MM.1S (cell line): ENCODE results near the gene KRT35.

ENCODE experiments used
- DNase-seq: peaks from one replicate; pipeline ENCODE4 v3.0.0-alpha.2; 2015
- H2AFZ ChIP-seq: fragments of 300-600 bp; sonication (generic); 2 replicates; pipeline ENCODE4 v1.6.0; 2016; ENCODE audit warnings: antibody characterized with exemption, low read length
- H3F3A ChIP-seq: fragments of 300-600 bp; sonication (generic); 2 replicates; pipeline ENCODE4 v1.6.1; 2016; ENCODE audit warnings: mild to moderate bottlenecking, antibody characterized with exemption, low read length, moderate library complexity, mixed read lengths; ENCODE audit not compliant: insufficient read depth
- H3K27ac ChIP-seq: fragments of 300-600 bp; sonication (generic); 2 replicates; pipeline ENCODE4 v1.5.1; 2016; ENCODE audit warnings: mild to moderate bottlenecking, low read length
- H3K27me3 ChIP-seq: fragments of 300-600 bp; sonication (generic); replicated peaks from 2 replicates; pipeline ENCODE4 v1.6.0; 2016; ENCODE audit warnings: low read length; ENCODE audit not compliant: insufficient read depth
- H3K36me3 ChIP-seq: fragments of 300-600 bp; sonication (generic); replicated peaks from 2 replicates; pipeline ENCODE4 v1.6.1; 2016; ENCODE audit warnings: mild to moderate bottlenecking, low read length, mixed read lengths; ENCODE audit not compliant: insufficient read depth
- H3K4me1 ChIP-seq: fragments of 300-600 bp; sonication (generic); 2 replicates; pipeline ENCODE4 v1.6.1; 2016; ENCODE audit warnings: low read length, mixed read lengths
- H3K4me2 ChIP-seq: fragments of 300-600 bp; sonication (generic); 2 replicates; pipeline ENCODE4 v1.6.0; 2016; ENCODE audit warnings: low read depth, low read length
- H3K4me3 ChIP-seq: fragments of 300-600 bp; sonication (generic); 2 replicates; pipeline ENCODE4 v1.5.1; 2016; ENCODE audit warnings: low read length, mixed read lengths
- H3K79me2 ChIP-seq: fragments of 300-600 bp; sonication (generic); 2 replicates; pipeline ENCODE4 v1.6.1; 2016; ENCODE audit warnings: mixed run types, low read length, mixed read lengths
- H3K9ac ChIP-seq: fragments of 300-600 bp; sonication (generic); 2 replicates; pipeline ENCODE4 v1.6.1; 2016; ENCODE audit warnings: low read length, mixed read lengths
- H3K9me2 ChIP-seq: fragments of 300-600 bp; sonication (generic); replicated peaks from 2 replicates; pipeline ENCODE4 v1.6.1; 2016; ENCODE audit warnings: mild to moderate bottlenecking, low read length, mixed read lengths; ENCODE audit not compliant: insufficient read depth
- H3K9me3 ChIP-seq: fragments of 300-600 bp; sonication (generic); replicated peaks from 2 replicates; pipeline ENCODE4 v1.6.1; 2016; ENCODE audit warnings: mild to moderate bottlenecking, low read length, mixed read lengths; ENCODE audit not compliant: insufficient read depth
- H4K20me1 ChIP-seq: fragments of 300-600 bp; sonication (generic); 2 replicates; pipeline ENCODE4 v1.6.1; 2016; ENCODE audit warnings: mild to moderate bottlenecking, low read length, moderate library complexity, mixed read lengths; ENCODE audit not compliant: insufficient read depth
- EZH2 ChIP-seq: fragments of 300-600 bp; sonication (generic); optimal IDR thresholded peaks from 2 replicates; pipeline ENCODE3; 2017; ENCODE audit warnings: low read depth, mild to moderate bottlenecking, antibody characterized with exemption, low read length, mixed read lengths
- EZH2phosphoT487 ChIP-seq: fragments of 300-600 bp; sonication (generic); IDR thresholded peaks from 2 replicates; pipeline ENCODE4 v1.6.1; 2018; ENCODE audit warnings: antibody characterized with exemption, low read length
- TF ChIP-seq, protein P1 (sequence below): fragments of 300-600 bp; sonication (generic); IDR thresholded peaks from 2 replicates; pipeline ENCODE4 v1.5.1; 2016; ENCODE audit warnings: antibody characterized with exemption, low read length, mixed read lengths

The KRT35 gene

GRCh38 chr17:41437769-41438168, 43.2 kb downstream of the KRT35 start:
- H4K20me1 ChIP-seq = no peaks in the 10 kb centered on the region
- H2AFZ ChIP-seq = no peak overlapping the region
- no peak for TF ChIP-seq EZH2phosphoT487
- TF ChIP-seq EZH2 = no peak
- TF ChIP-seq, protein P1, sequence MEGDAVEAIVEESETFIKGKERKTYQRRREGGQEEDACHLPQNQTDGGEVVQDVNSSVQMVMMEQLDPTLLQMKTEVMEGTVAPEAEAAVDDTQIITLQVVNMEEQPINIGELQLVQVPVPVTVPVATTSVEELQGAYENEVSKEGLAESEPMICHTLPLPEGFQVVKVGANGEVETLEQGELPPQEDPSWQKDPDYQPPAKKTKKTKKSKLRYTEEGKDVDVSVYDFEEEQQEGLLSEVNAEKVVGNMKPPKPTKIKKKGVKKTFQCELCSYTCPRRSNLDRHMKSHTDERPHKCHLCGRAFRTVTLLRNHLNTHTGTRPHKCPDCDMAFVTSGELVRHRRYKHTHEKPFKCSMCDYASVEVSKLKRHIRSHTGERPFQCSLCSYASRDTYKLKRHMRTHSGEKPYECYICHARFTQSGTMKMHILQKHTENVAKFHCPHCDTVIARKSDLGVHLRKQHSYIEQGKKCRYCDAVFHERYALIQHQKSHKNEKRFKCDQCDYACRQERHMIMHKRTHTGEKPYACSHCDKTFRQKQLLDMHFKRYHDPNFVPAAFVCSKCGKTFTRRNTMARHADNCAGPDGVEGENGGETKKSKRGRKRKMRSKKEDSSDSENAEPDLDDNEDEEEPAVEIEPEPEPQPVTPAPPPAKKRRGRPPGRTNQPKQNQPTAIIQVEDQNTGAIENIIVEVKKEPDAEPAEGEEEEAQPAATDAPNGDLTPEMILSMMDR = no peak

DNA sequence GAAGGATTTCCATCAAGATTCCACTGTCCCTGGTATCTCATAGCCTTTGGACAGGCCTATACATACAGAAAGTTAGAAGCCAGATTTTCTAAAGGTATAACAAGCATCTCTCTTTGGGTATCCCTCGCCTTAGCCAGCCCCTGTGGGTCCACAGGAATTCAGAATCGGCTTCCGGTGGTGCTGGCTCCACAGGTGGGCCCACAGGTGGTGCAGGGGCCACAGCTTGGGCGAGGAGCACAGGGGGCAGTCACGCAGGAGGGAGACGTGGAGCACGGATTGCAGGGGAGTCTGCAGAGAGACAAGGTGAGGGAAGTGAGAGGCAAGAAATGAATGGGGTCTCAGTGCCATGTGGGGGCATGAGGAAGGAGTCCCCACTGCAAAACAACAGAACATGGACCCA, 43.7 kb downstream of the KRT35 start:
- Histone ChIP-seq H3K79me2 (no peaks in the 10 kb centered on the region), H3K27ac (no peak overlapping the region), H3F3A (no peaks in the 10 kb centered on the region), H4K20me1 (no peaks in the 10 kb centered on the region), H3K4me1 (no peaks in the 10 kb centered on the region), H3K27me3 (no peaks in the 10 kb centered on the region), H2AFZ (no peak overlapping the region), H3K9ac (no peak overlapping the region), H3K9me3 (no peaks in the 10 kb centered on the region), H3K36me3 (no peaks in the 10 kb centered on the region), H3K4me3 (no peak overlapping the region), H3K4me2 (no peak overlapping the region), H3K9me2 (no peaks in the 10 kb centered on the region)
- no peak for DNase-seq
- TF ChIP-seq EZH2 (no peak), EZH2phosphoT487 (no peak)
- TF ChIP-seq, protein P1 = no peak

More at GRCh38 chr17:41437769-41438168, 43.2 kb downstream of the KRT35 start:
- H3K4me3 ChIP-seq = no peak overlapping the region
- no peaks in the 10 kb centered on the region for H3K9me2 ChIP-seq
- DNase-seq = no peak
- H3K4me2 ChIP-seq = no peak overlapping the region
- no peaks in the 10 kb centered on the region for H3K36me3 ChIP-seq
- no peaks in the 10 kb centered on the region for H3K79me2 ChIP-seq
- no peaks in the 10 kb centered on the region for H3K27me3 ChIP-seq
- H3K4me1 ChIP-seq = no peaks in the 10 kb centered on the region
- no peaks in the 10 kb centered on the region for H3F3A ChIP-seq
- no peaks in the 10 kb centered on the region for H3K9me3 ChIP-seq
- H3K27ac ChIP-seq = no peak overlapping the region
- no peak overlapping the region for H3K9ac ChIP-seq

- H3K9me2 ChIP-seq = no peaks in the 10 kb centered on the region
- no peak overlapping the region for H3K27ac ChIP-seq
- H3K9me3 ChIP-seq = no peaks in the 10 kb centered on the region
- H3K27me3 ChIP-seq = no peaks in the 10 kb centered on the region
- no peaks in the 10 kb centered on the region for H3F3A ChIP-seq
- no peak overlapping the region for H2AFZ ChIP-seq
- no peak for TF ChIP-seq EZH2
- TF ChIP-seq, protein P1 = no peak
- no peak overlapping the region for H3K4me2 ChIP-seq
- no peaks in the 10 kb centered on the region for H3K79me2 ChIP-seq
- H3K36me3 ChIP-seq = no peaks in the 10 kb centered on the region
- no peaks in the 10 kb centered on the region for H3K4me1 ChIP-seq
- H4K20me1 ChIP-seq = no peaks in the 10 kb centered on the region
- no peak overlapping the region for H3K4me3 ChIP-seq
- no peak overlapping the region for H3K9ac ChIP-seq
- DNase-seq = no peak
Measured at GRCh38 chr17:41434415-41434814, 46.5 kb downstream of the KRT35 start.
